DOHH2 (cell line): ENCODE results near the gene MAP2K6.

ENCODE experiments used
- EZH2phosphoT487 ChIP-seq: fragments of 200-600 bp; sonication (generic); IDR thresholded peaks from 2 replicates; pipeline ENCODE4 v1.6.1; 2017; ENCODE audit warnings: borderline replicate concordance, mild to moderate bottlenecking, antibody characterized with exemption, low read length, moderate library complexity, mixed read lengths
- TF ChIP-seq, protein P1 (sequence below): fragments of 200-600 bp; sonication (generic); IDR thresholded peaks from one replicate; pipeline ENCODE4 v1.5.1; 2014; ENCODE audit warnings: antibody characterized with exemption, mild to moderate bottlenecking, low read depth, low read length; ENCODE audit not compliant: poor library complexity, severe bottlenecking

DNA sequence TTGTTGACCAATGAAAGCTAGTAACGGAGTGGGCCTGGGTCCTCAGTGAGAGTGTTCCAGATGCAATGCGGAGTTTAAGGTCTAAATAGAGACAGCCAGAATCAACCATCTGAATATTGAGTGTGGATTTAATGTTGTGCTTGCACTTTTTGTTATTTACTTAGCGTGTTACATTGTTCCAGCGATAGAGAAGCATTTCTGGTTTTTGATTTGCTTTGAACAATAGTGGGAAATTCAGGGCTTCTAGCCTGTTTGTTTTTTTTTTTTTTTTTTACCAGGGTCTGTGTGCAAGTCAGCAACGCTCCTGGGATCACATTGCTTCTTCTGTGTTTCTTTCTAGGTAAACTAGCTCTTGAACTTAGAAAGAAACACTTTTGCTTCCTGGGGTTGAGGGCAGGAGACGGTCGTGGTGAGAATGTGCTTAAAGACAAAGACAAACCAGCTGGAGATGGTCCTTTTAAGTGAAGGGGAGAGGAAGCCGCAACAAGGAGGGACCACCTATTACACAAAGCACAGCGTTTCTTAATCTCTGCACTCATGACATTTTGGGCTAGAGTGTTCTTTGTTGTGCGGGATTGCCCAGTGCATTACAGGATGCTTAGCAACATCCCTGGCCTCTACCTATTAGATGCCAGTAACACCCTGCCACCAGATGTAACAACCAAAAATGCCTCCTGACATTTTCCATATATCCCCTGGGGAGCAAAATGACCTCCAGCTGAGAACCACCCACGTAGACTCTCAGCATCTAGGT lies 119.2 kb downstream of the MAP2K6 start:
- TF ChIP-seq, protein P1, sequence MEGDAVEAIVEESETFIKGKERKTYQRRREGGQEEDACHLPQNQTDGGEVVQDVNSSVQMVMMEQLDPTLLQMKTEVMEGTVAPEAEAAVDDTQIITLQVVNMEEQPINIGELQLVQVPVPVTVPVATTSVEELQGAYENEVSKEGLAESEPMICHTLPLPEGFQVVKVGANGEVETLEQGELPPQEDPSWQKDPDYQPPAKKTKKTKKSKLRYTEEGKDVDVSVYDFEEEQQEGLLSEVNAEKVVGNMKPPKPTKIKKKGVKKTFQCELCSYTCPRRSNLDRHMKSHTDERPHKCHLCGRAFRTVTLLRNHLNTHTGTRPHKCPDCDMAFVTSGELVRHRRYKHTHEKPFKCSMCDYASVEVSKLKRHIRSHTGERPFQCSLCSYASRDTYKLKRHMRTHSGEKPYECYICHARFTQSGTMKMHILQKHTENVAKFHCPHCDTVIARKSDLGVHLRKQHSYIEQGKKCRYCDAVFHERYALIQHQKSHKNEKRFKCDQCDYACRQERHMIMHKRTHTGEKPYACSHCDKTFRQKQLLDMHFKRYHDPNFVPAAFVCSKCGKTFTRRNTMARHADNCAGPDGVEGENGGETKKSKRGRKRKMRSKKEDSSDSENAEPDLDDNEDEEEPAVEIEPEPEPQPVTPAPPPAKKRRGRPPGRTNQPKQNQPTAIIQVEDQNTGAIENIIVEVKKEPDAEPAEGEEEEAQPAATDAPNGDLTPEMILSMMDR, result no peak
- TF ChIP-seq EZH2phosphoT487, result no peak
